ENCODE measurements around the gene MIOS. TPM values are rescaled to one million over a fixed set of nuclear protein-coding genes. Genes with fewer than 3 reads are reported as not detected.
"Not testable (repeated sequence)": the region's sequence is repeated elsewhere in the genome, so short reads cannot be mapped to it uniquely, and the experiment has no call there.

MIOS gene
- total and polyA plus RNA-seq, 3 donors from 2014 or later, result 35.9 to 66.0 (median 51.3) TPM

GRCh38 chr7:7557252-7557651, 9.4 kb upstream of the MIOS start:
- Histone ChIP-seq H3K27me3 (no peaks in the 10 kb centered on the region), H3K4me1 (peaks cover 3% of the 10 kb centered on the region), H3K9me3 (no peaks in the 10 kb centered on the region), H3K27ac (no peak overlapping the region), H3K36me3 (ENCODE audit: low read depth, missing control alignments) (no peaks in the 10 kb centered on the region), H3K4me3 (no peak overlapping the region)
- no peak for DNase-seq
- WGBS, 2 donors, result 85% methylated on average over 5 of the region's 5 CpGs; no CpG with 5 or more reads in 1 of the 2 donors
- intact Hi-C loops (cut with DNase I; ENCODE audit: low total_unique reads), result no loop called here
- TF ChIP-seq POLR2A (IDR thresholded peaks at IDR 0.05), result no peak
- no peak for TF ChIP-seq CTCF (IDR thresholded peaks at IDR 0.05)

GRCh38 chr7:7561591-7561990, 5.1 kb upstream of the MIOS start:
- DNase-seq; H3K27me3 ChIP-seq; H3K27ac ChIP-seq; intact Hi-C loops (cut with DNase I; ENCODE audit: low total_unique reads); H3K4me3 ChIP-seq; H3K36me3 ChIP-seq (ENCODE audit: low read depth, missing control alignments); H3K4me1 ChIP-seq; H3K9me3 ChIP-seq: not testable (repeated sequence)
- WGBS, 2 donors, result 89 to 95% methylated on average over 5 of the region's 5 CpGs

GRCh38 chr7:7562736-7563135, 3.9 kb upstream of the MIOS start:
- WGBS, 2 donors, result 65 to 70% methylated on average over 3 of the region's 3 CpGs
- Histone ChIP-seq H3K27ac (no peak overlapping the region), H3K4me1 (no peaks in the 10 kb centered on the region), H3K9me3 (no peaks in the 10 kb centered on the region), H3K36me3 (ENCODE audit: low read depth, missing control alignments) (no peaks in the 10 kb centered on the region), H3K4me3 (no peak overlapping the region), H3K27me3 (no peaks in the 10 kb centered on the region)
- TF ChIP-seq POLR2A (IDR thresholded peaks at IDR 0.05), result no peak
- no peak for TF ChIP-seq CTCF (IDR thresholded peaks at IDR 0.05)
- intact Hi-C loops (cut with DNase I; ENCODE audit: low total_unique reads), result no loop called here
- DNase-seq, result no peak

GRCh38 chr7:7563269-7563668, 3.4 kb upstream of the MIOS start:
- intact Hi-C loops (cut with DNase I; ENCODE audit: low total_unique reads), result no loop called here
- no peak for TF ChIP-seq CTCF (IDR thresholded peaks at IDR 0.05)
- TF ChIP-seq POLR2A (IDR thresholded peaks at IDR 0.05), result no peak
- Histone ChIP-seq H3K27ac (no peak overlapping the region), H3K27me3 (no peaks in the 10 kb centered on the region), H3K4me1 (peaks cover 2% of the 10 kb centered on the region), H3K4me3 (no peak overlapping the region), H3K9me3 (no peaks in the 10 kb centered on the region), H3K36me3 (ENCODE audit: low read depth, missing control alignments) (no peaks in the 10 kb centered on the region)
- no peak for DNase-seq
- 84% methylated on average over 5 of the region's 5 CpGs for WGBS, 2 donors

GRCh38 chr7:7563813-7564212, 2.9 kb upstream of the MIOS start:
- no peak for TF ChIP-seq CTCF (IDR thresholded peaks at IDR 0.05)
- no peak for TF ChIP-seq POLR2A (IDR thresholded peaks at IDR 0.05)
- Histone ChIP-seq H3K4me3 (no peak overlapping the region), H3K27ac (no peak overlapping the region), H3K36me3 (ENCODE audit: low read depth, missing control alignments) (no peaks in the 10 kb centered on the region), H3K4me1 (peaks cover 4% of the 10 kb centered on the region), H3K9me3 (no peaks in the 10 kb centered on the region), H3K27me3 (no peaks in the 10 kb centered on the region)
- no peak for DNase-seq
- intact Hi-C loops (cut with DNase I; ENCODE audit: low total_unique reads), result no loop called here
